A549 (cell line): ENCODE results near the gene RAB9A. TPM values are rescaled to one million over a fixed set of nuclear protein-coding genes. Genes with fewer than 3 reads are reported as not detected.

Experiments used
- ATAC-seq, 2 experiments: fragments of 200-7000 bp in 1 of 2; fragments of >200 bp in 1 of 2; cut with Nextera tagmentation in 1 of 2; cut with Tn5 transposase in 1 of 2; 3 replicates each; pipeline versions ENCODE4 v1.8.0 to v1.9.1; 2018 to 2020; ENCODE audit warnings: mild to moderate bottlenecking in 1 of 2, moderate library complexity in 1 of 2
- CTCF ChIA-PET: fragments of 300-600 bp; sonication (Branson Sonifier 250); formaldehyde crosslinking; extraction: SDS; loops from one replicate; lab custom pipeline; 2021; ENCODE audit warnings: antibody characterized with exemption, inconsistent platforms; lab: Yijun Ruan, JAX
- POLR2A ChIA-PET: fragments of 350-600 bp; formaldehyde crosslinking; extraction: SDS; loops from one replicate; lab custom pipeline; 2021; ENCODE audit warnings: antibody characterized with exemption, inconsistent platforms; lab: Yijun Ruan, JAX
- DNase-seq, 2 experiments: peaks; one replicate each; pipeline versions ENCODE4 v3.0.0 to v3.0.0-alpha.2; 2011 to 2016; ENCODE audit warnings: low read depth in 1 of 2, low spot score in 1 of 2
- FAIRE-seq: peaks from 2 replicates; lab custom pipeline; 2011; peaks lifted over from hg19 to GRCh38; lab: Jason Lieb, UNC
- H3K27ac ChIP-seq, 2 experiments: fragments of >200 bp; sonication (Bioruptor Twin); formaldehyde crosslinking; 3 replicates each; pipeline ENCODE4 v1.5.1; 2016 to 2017
- H3K4me1 ChIP-seq: fragments of >200 bp; sonication (Bioruptor Twin); formaldehyde crosslinking; 3 replicates; pipeline ENCODE4 v1.6.1; 2016
- H3K4me2 ChIP-seq: fragments of >200 bp; sonication (Bioruptor Twin); formaldehyde crosslinking; 3 replicates; pipeline ENCODE4 v1.6.1; 2016
- H3K4me3 ChIP-seq: fragments of >200 bp; sonication (Bioruptor Twin); formaldehyde crosslinking; 3 replicates; pipeline ENCODE4 v1.5.1; 2016
- H3K9me3 ChIP-seq: fragments of >200 bp; sonication (Bioruptor Twin); formaldehyde crosslinking; 3 replicates; pipeline ENCODE4 v1.6.1; 2016
- BHLHE40 ChIP-seq: IDR thresholded peaks from 2 replicates; pipeline ENCODE4 v1.6.1; 2012; ENCODE audit warnings: low read depth, low read length, inconsistent platforms
- CHD2 ChIP-seq: fragments of 150-350 bp; IDR thresholded peaks from 2 replicates; pipeline ENCODE4 v1.6.1; 2014; ENCODE audit warnings: low read length; ENCODE audit not compliant: partially characterized antibody
- EHF ChIP-seq: fragments of 250-450 bp; sonication (Bioruptor Pico); IDR thresholded peaks from 2 replicates; pipeline ENCODE4 v1.5.0; 2020; ENCODE audit warnings: mild to moderate bottlenecking
- EHMT2 ChIP-seq: fragments of 200-600 bp; sonication (generic); IDR thresholded peaks from 2 replicates; pipeline ENCODE4 v1.6.1; 2016; ENCODE audit warnings: antibody characterized with exemption, low read depth, mild to moderate bottlenecking, moderate library complexity
- ELK1 ChIP-seq: fragments of 150-350 bp; IDR thresholded peaks from 2 replicates; pipeline ENCODE4 v1.6.1; 2014; ENCODE audit warnings: low read depth, mild to moderate bottlenecking, low read length
- FOSL2 ChIP-seq, 2 experiments: fragments of 450-650 bp in 1 of 2; fragments of >200 bp in 1 of 2; sonication (Bioruptor Twin) in 1 of 2; formaldehyde crosslinking; IDR thresholded peaks; 2 replicates each; pipeline versions ENCODE4 v1.5.0 to v1.6.1; 2016 to 2020; ENCODE audit warnings: mild to moderate bottlenecking in 1 of 2, moderate library complexity in 1 of 2
- FOXS1 ChIP-seq: fragments of 250-450 bp; sonication (Bioruptor Pico); IDR thresholded peaks from 2 replicates; pipeline ENCODE4 v1.5.0; 2020; ENCODE audit warnings: mild to moderate bottlenecking, moderate library complexity
- HES2 ChIP-seq: fragments of >200 bp; sonication (Bioruptor Twin); formaldehyde crosslinking; IDR thresholded peaks from 2 replicates; pipeline ENCODE4 v1.6.1; 2016
- HOXA7 ChIP-seq: fragments of 250-450 bp; sonication (Bioruptor Pico); IDR thresholded peaks from 2 replicates; pipeline ENCODE4 v1.5.0; 2020; ENCODE audit warnings: mild to moderate bottlenecking, moderate library complexity
- HOXB5 ChIP-seq: fragments of 250-450 bp; sonication (Bioruptor Pico); IDR thresholded peaks from 2 replicates; pipeline ENCODE4 v1.5.0; 2020; ENCODE audit warnings: mild to moderate bottlenecking, moderate library complexity
- JUN ChIP-seq, 2 experiments: fragments of >200 bp; sonication (Bioruptor Twin); formaldehyde crosslinking; IDR thresholded peaks; 2 replicates in 1 of 2; 3 replicates in 1 of 2; pipeline ENCODE4 v1.6.1; 2016 to 2017
- KDM1A ChIP-seq: fragments of 200-600 bp; sonication (generic); IDR thresholded peaks from 2 replicates; pipeline ENCODE4 v1.6.1; 2016; ENCODE audit warnings: low read depth, mild to moderate bottlenecking
- MAFK ChIP-seq: fragments of 450-650 bp; IDR thresholded peaks from 2 replicates; pipeline ENCODE4 v1.6.1; 2014; ENCODE audit not compliant: partially characterized antibody
- MAZ ChIP-seq: fragments of 150-350 bp; IDR thresholded peaks from 2 replicates; pipeline ENCODE4 v1.6.1; 2014; ENCODE audit warnings: antibody characterized with exemption, low read depth, low read length, borderline replicate concordance
- MYC ChIP-seq: IDR thresholded peaks from 2 replicates; pipeline ENCODE4 v1.6.1; 2012; ENCODE audit warnings: mild to moderate bottlenecking, inconsistent platforms, low read length, improper control_type of control experiment, borderline replicate concordance
- NFE2L2 ChIP-seq: fragments of 150-350 bp; conservative IDR thresholded peaks from 2 replicates; pipeline ENCODE4 v1.6.1; 2014; ENCODE audit warnings: low read length
- NR3C1 ChIP-seq: fragments of >200 bp; sonication (Bioruptor Twin); formaldehyde crosslinking; IDR thresholded peaks from 3 replicates; pipeline ENCODE4 v1.6.1; 2017
- PHF8 ChIP-seq: fragments of 200-600 bp; sonication (generic); IDR thresholded peaks from 2 replicates; pipeline ENCODE4 v1.6.1; 2016; ENCODE audit warnings: low read depth, mild to moderate bottlenecking, antibody characterized with exemption, moderate library complexity, borderline replicate concordance
- POLR2AphosphoS2 ChIP-seq: conservative IDR thresholded peaks from 2 replicates; pipeline ENCODE4 v1.6.1; 2012; ENCODE audit warnings: low read length, improper control_type of control experiment, inconsistent platforms
- RFX5 ChIP-seq: fragments of 450-650 bp; IDR thresholded peaks from 2 replicates; pipeline ENCODE4 v1.7.1; 2014; ENCODE audit warnings: antibody characterized with exemption, mild to moderate bottlenecking, moderate library complexity
- RNF2 ChIP-seq: fragments of 200-600 bp; sonication (generic); IDR thresholded peaks from 2 replicates; pipeline ENCODE4 v1.6.1; 2016; ENCODE audit warnings: low read depth, mild to moderate bottlenecking, antibody characterized with exemption, moderate library complexity, borderline replicate concordance
- SMC3 ChIP-seq: fragments of >200 bp; sonication (Bioruptor Twin); formaldehyde crosslinking; IDR thresholded peaks from 3 replicates; pipeline ENCODE4 v1.6.1; 2018; ENCODE audit warnings: inconsistent platforms
- SREBF2 ChIP-seq: fragments of 450-650 bp; IDR thresholded peaks from 2 replicates; pipeline ENCODE4 v1.6.1; 2014; ENCODE audit warnings: mild to moderate bottlenecking, moderate library complexity
- TP53 ChIP-seq: fragments of 250-450 bp; sonication (Bioruptor Pico); IDR thresholded peaks from 2 replicates; pipeline ENCODE4 v1.5.0; 2021; ENCODE audit warnings: mild to moderate bottlenecking, moderate library complexity
- ZC3H11A ChIP-seq: fragments of 450-650 bp; IDR thresholded peaks from 2 replicates; pipeline ENCODE4 v1.6.1; 2014; ENCODE audit warnings: antibody characterized with exemption, mild to moderate bottlenecking
- ZNF302 ChIP-seq: fragments of 250-450 bp; sonication (Bioruptor Pico); IDR thresholded peaks from 2 replicates; pipeline ENCODE4 v1.9.0; 2021; ENCODE audit warnings: inconsistent platforms, mild to moderate bottlenecking, moderate library complexity
- WGBS: methylation state at CpG from one replicate; pipeline ENCODE4 v1.1.6; 2017; ENCODE audit errors: missing lambda C conversion rate; 5-methylcytosine and 5-hydroxymethylcytosine counted together
- polyA plus RNA-seq, 4 experiments: library from polyadenylated mRNA; depleted of rRNA in 3 of 4; stranded (reverse); fragments of >200 nt; fragmentation: RNase III in 1 of 4; extraction: RNeasy Plus Mini Kit Qiagen cat#74134 plus additional on column Dnase treatment in 1 of 4; gene quantifications; 2 replicates in 3 of 4; 3 replicates in 1 of 4; pipeline ENCODE4 v1.2.3, GENCODE V29; 2011 to 2017
- TF ChIP-seq, protein P1 (sequence below): fragments of >200 bp; sonication (Bioruptor Twin); formaldehyde crosslinking; IDR thresholded peaks from 3 replicates; pipeline ENCODE4 v1.6.1; 2016

The RAB9A gene
- polyA plus RNA-seq, 2 of the 4 experiments (the other 2 are of a cell fraction): 26.0 to 39.0 TPM

DNA sequence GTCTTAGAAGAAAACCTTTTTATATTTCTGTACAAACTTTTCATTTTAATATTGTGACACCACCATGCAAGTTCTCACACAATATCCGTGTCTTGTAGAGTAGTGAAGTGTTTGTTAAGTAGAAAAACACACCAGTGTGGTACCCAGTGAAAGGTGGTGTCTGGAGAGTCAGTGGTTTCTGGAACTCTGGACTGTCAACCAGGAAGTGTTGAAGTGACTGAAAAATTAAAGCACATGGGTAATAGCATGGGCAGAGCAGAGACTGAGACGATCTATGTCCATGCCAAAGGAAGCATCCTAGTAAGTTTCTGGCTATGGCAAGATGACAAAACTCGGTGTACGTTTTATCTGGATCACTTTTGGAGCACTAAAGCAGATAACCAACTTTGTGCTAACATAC is 22.2 kb downstream of the RAB9A start:
- H3K4me2 ChIP-seq: no peak overlapping the region
- TF ChIP-seq TP53: no peak
- TF ChIP-seq BHLHE40: no peak
- no peak for TF ChIP-seq CHD2
- TF ChIP-seq, all 56 proteins: peak for 0
- ChIA-PET CTCF (interaction anchor here (1.0 kb wide), 1 partner anchor 9 kb away, joined by 3 read pairs; no protein-coding TSS in a partner anchor), POLR2A (no interaction called here)
- ATAC-seq: no peak
- 87% methylated on average over 4 of the region's 4 CpGs for WGBS
- H3K9me3 ChIP-seq: no peaks in the 10 kb centered on the region
- peak; percentile 67 for FAIRE-seq
- H3K27ac ChIP-seq: no peak overlapping the region
- no peak for DNase-seq
- no peaks in the 10 kb centered on the region for H3K4me1 ChIP-seq
- H3K4me3 ChIP-seq: no peak overlapping the region

- ATAC-seq (no peak), FAIRE-seq (peak; percentile 77), DNase-seq (no peak)
- Histone ChIP-seq H3K4me3 (no peak overlapping the region), H3K4me2 (no peak overlapping the region), H3K9me3 (no peaks in the 10 kb centered on the region), H3K27ac (no peak overlapping the region), H3K4me1 (no peaks in the 10 kb centered on the region)
- ChIA-PET CTCF (interaction anchor here (0.8 kb wide), 2 partner anchors 12 to 19 kb away, joined by 3 read pairs; no protein-coding TSS in a partner anchor), POLR2A (no interaction called here)
- TF ChIP-seq ZC3H11A (no peak), CHD2 (no peak), HES2 (no peak), JUN (IDR thresholded peaks at IDR 0.05) (no peak), SREBF2 (no peak), MAZ (no peak), ZNF302 (no peak), MYC (no peak), NFE2L2 (no peak), TP53 (no peak), NR3C1 (no peak), FOXS1 (CRISPR knock-in tag) (no peak), HOXA7 (CRISPR knock-in tag) (no peak), PHF8 (no peak), HOXB5 (CRISPR knock-in tag) (no peak)
- TF ChIP-seq, protein P1, sequence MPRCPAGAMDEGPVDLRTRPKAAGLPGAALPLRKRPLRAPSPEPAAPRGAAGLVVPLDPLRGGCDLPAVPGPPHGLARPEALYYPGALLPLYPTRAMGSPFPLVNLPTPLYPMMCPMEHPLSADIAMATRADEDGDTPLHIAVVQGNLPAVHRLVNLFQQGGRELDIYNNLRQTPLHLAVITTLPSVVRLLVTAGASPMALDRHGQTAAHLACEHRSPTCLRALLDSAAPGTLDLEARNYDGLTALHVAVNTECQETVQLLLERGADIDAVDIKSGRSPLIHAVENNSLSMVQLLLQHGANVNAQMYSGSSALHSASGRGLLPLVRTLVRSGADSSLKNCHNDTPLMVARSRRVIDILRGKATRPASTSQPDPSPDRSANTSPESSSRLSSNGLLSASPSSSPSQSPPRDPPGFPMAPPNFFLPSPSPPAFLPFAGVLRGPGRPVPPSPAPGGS: no peak
- 96% methylated on average over 9 of the region's 9 CpGs for WGBS
Measured at GRCh38 chrX:13716455-13716854, 27.5 kb downstream of the RAB9A start.

- no peak for TF ChIP-seq NR3C1
- CTCF ChIA-PET: interaction anchor here (0.8 kb wide), 1 partner anchor 19 kb away, joined by 3 read pairs; no protein-coding TSS in a partner anchor
- FAIRE-seq (no peak), ATAC-seq (no peak), DNase-seq (no peak)
- Histone ChIP-seq H3K4me1 (peaks cover 3% of the 10 kb centered on the region; the same call in 1 of the 3 replicates), H3K4me2 (no peak overlapping the region), H3K9me3 (no peaks in the 10 kb centered on the region), H3K27ac (no peak overlapping the region), H3K4me3 (no peak overlapping the region)
- WGBS: 88% methylated on average over 6 of the region's 6 CpGs
- POLR2A ChIA-PET: no interaction called here
Measured at GRCh38 chrX:13716905-13717304, 28.0 kb downstream of the RAB9A start.

- H3K9me3 ChIP-seq: no peaks in the 10 kb centered on the region
- WGBS: 92% methylated on average over 7 of the region's 7 CpGs
- DNase-seq: no peak
- no peak overlapping the region for H3K27ac ChIP-seq
- no peak overlapping the region for H3K4me2 ChIP-seq
- FAIRE-seq: peak; percentile 7
- H3K4me1 ChIP-seq: peaks cover 8% of the 10 kb centered on the region; the same call in 1 of the 3 replicates
- ChIA-PET CTCF (no interaction called here), POLR2A (no interaction called here)
- no peak overlapping the region for H3K4me3 ChIP-seq
- no peak for ATAC-seq
- TF ChIP-seq HOXA7 (CRISPR knock-in tag) (no peak), KDM1A (no peak), RNF2 (no peak), CHD2 (no peak), SMC3 (no peak), EHF (no peak), ELK1 (no peak), RFX5 (no peak), ZC3H11A (no peak), MYC (no peak), POLR2AphosphoS2 (no peak), NR3C1 (no peak), FOSL2 (IDR thresholded peaks at IDR 0.05) (no peak), FOSL2 (CRISPR knock-in tag; IDR thresholded peaks at IDR 0.05) (no peak), MAFK (no peak), MAZ (no peak), EHMT2 (no peak)
Measured at GRCh38 chrX:13717700-13718472, 29.0 kb downstream of the RAB9A start.
